Epithelial cell of esophagus (primary cell): ENCODE measurements around the gene HAUS8.

Experiments
- DNase-seq: peaks from one replicate; pipeline ENCODE4 v3.0.0; 2010; ENCODE audit warnings: low read depth
- H3K4me3 ChIP-seq: 2 replicates; pipeline ENCODE4 v1.5.1; 2011; ENCODE audit warnings: mild to moderate bottlenecking, low read length, control low read depth
- TF ChIP-seq, protein P1 (sequence below): IDR thresholded peaks from 2 replicates; pipeline ENCODE4 v1.5.1; 2011; ENCODE audit warnings: low read depth, mild to moderate bottlenecking, low read length, control low read depth, inconsistent platforms; ENCODE audit not compliant: insufficient read depth; ENCODE audit errors: missing control alignments

The HAUS8 gene

DNA sequence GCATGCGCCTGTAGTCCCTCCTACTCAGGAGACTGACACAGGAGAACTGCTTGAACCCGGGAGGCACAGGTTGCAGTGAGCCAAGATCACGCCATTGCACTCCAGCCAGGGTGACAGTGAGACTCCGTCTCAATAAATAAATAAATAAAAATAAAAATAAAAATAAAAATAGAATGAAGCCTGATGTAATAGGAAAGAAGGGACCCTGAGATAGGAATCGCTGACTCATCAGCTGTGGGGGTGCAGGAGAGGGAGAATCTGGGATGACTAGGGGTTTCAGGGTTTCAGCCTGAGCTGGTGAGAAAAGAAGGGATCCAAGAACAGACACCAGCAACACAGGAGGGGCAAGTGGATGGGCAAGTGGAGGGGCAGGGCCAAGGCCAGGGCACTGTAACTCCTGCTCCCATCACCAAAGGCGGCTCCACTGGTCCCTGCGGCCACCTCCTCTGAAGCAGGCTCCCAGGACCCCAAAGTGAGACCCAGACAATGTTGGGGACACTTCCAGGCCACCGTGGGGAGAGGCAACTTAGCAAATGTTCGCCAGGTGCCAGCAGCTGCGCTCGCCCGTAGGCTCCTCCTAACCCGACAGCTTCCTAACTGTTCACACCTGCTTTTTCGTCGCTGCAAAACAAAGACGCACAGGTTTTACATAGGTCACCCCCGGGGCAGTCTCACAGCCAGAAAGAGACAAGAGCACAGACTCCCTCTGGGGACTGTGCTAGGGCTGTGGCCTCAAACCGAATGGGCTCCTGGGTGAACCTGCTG is 1.2 kb downstream of the HAUS8 start:
- no peak for DNase-seq
- peak overlapping the region; percentile 88 for H3K4me3 ChIP-seq
- TF ChIP-seq, protein P1, sequence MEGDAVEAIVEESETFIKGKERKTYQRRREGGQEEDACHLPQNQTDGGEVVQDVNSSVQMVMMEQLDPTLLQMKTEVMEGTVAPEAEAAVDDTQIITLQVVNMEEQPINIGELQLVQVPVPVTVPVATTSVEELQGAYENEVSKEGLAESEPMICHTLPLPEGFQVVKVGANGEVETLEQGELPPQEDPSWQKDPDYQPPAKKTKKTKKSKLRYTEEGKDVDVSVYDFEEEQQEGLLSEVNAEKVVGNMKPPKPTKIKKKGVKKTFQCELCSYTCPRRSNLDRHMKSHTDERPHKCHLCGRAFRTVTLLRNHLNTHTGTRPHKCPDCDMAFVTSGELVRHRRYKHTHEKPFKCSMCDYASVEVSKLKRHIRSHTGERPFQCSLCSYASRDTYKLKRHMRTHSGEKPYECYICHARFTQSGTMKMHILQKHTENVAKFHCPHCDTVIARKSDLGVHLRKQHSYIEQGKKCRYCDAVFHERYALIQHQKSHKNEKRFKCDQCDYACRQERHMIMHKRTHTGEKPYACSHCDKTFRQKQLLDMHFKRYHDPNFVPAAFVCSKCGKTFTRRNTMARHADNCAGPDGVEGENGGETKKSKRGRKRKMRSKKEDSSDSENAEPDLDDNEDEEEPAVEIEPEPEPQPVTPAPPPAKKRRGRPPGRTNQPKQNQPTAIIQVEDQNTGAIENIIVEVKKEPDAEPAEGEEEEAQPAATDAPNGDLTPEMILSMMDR: no peak

DNA sequence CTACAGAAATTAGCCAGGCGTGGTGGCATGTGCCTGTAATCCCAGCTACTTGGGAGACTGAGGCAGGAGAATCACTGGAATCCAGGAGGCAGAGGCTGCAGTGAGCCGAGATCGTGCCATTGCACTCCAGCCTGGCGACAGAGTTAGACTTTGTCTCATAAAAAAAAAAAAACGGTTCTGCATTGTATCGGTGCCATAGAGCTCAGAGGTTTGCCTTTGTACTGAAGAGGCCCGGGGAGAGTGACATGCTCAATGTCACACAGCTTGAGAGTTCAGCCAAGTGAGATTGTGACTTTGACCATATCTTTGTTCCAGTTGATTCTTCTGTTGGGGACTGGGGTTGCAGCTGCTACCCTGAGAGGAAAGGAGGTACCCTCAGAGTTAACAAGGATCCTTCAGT is 4.3 kb downstream of the HAUS8 start:
- DNase-seq: no peak
- TF ChIP-seq, protein P1: no peak
- H3K4me3 ChIP-seq: no peak overlapping the region

DNA sequence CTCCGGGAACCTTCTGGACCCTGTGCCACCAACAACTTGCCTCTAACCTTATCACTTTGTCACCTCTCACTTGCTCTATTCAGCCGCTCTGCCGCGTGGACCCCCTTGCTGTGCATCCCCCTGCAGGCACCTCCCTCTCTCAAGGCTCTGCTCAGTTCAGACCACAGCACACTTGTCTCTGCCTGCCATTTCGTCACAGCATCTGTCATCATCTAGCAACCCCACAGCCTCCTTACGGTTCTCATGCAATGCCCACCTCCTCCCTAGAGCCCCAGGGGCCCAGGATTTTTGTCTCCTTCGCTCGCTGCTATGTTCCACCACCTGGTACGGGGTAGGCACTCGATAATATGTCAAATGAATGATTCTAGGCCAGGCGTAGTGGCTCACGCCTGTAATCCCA is 4.8 kb downstream of the HAUS8 start:
- no peak for DNase-seq
- TF ChIP-seq, protein P1: no peak
- no peak overlapping the region for H3K4me3 ChIP-seq

- H3K4me3 ChIP-seq: no peak overlapping the region
- TF ChIP-seq, protein P1: no peak
Measured at GRCh38 chr19:17069193-17069592, 6.1 kb downstream of the HAUS8 start.

GRCh38 chr19:17063428-17063827 is 11.8 kb downstream of the HAUS8 start:
- TF ChIP-seq, protein P1: no peak
- no peak overlapping the region for H3K4me3 ChIP-seq
- no peak for DNase-seq

More at GRCh38 chr19:17069193-17069592, 6.1 kb downstream of the HAUS8 start:
- no peak for DNase-seq

GRCh38 chr19:17061691-17062090 is 13.6 kb downstream of the HAUS8 start:
- H3K4me3 ChIP-seq: no peak overlapping the region
- no peak for DNase-seq
- TF ChIP-seq, protein P1: no peak

DNA sequence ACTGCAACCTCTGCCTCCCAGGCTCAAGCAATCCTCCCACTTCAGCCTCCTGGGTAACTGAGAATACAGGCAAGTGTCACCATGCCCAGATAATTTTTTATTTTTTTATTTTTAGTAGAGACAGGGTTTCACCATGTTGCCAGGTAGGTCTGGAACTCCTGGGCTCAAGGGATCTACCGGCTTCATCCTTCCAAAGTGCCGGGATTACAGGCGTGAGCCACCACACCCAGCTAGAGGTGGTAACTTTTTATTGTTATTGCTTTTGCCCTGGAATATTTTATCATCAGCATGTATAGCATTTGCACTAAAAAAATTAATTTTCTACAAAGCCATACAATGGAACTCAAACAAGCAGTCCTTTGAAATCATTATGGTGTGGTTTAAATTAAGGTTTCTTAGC is 14.0 kb downstream of the HAUS8 start:
- TF ChIP-seq, protein P1: no peak
- H3K4me3 ChIP-seq: no peak overlapping the region
- DNase-seq: no peak
